ENCODE measurements around the gene PRAC1. TPM values are rescaled to one million over a fixed set of nuclear protein-coding genes. Genes with fewer than 3 reads are reported as not detected.

The PRAC1 gene
- total RNA-seq, 1 experiment from 2014 or later: not detected

GRCh38 chr17:48727415-48728175 is 5.3 kb upstream of the PRAC1 start:
- no peak overlapping the region for H3K27ac Mint-ChIP-seq
- no peak overlapping the region for H2BK12ac ChIP-seq (ENCODE audit: insufficient read length, low read depth, low read length)
- no peak overlapping the region for H4K5ac ChIP-seq (ENCODE audit: insufficient read length, low read depth, low read length)
- H3K23ac ChIP-seq (ENCODE audit: insufficient read length, low read depth, low read length): no peak overlapping the region
- H3K18ac ChIP-seq (ENCODE audit: insufficient read length, low read depth, low read length): no peak overlapping the region
- peaks cover 100% of the 10 kb centered on the region for H3K27me3 Mint-ChIP-seq (ENCODE audit: low read depth)
- DNase-seq: no peak
- H2BK15ac ChIP-seq (ENCODE audit: low read depth, low read length): no peak overlapping the region
- no peak overlapping the region for H3K14ac ChIP-seq (ENCODE audit: insufficient read depth, low read length)
- no peak overlapping the region for H2AFZ ChIP-seq (ENCODE audit: low read length)
- no CpG with 5 or more reads among the region's 9 CpGs for WGBS (ENCODE audit: extremely low coverage, insufficient read length, low lambda C conversion rate)
- H2BK120ac ChIP-seq (ENCODE audit: low read depth, low read length, poor library complexity, severe bottlenecking): no peak overlapping the region
- H2AK5ac ChIP-seq (ENCODE audit: insufficient read length, low read length): no peak overlapping the region
- H3K27me3 ChIP-seq (ENCODE audit: insufficient read depth, low read length): peaks cover 99% of the 10 kb centered on the region
- H2BK5ac ChIP-seq (ENCODE audit: insufficient read length, low read length): no peak overlapping the region
- H3K4me1 Mint-ChIP-seq: peaks cover 14 to 28% of the 10 kb centered on the region in 2 experiments
- H3K27ac ChIP-seq (ENCODE audit: insufficient read length, low read depth, low read length): no peak overlapping the region
- H3K23me2 ChIP-seq (ENCODE audit: insufficient read length, low read depth, low read length, poor library complexity, severe bottlenecking): peaks cover 8% of the 10 kb centered on the region
- no peak overlapping the region for H3K4ac ChIP-seq (ENCODE audit: low read depth, low read length)
- H3K79me2 ChIP-seq (ENCODE audit: insufficient read depth, low read length): no peaks in the 10 kb centered on the region
- H3K56ac ChIP-seq (ENCODE audit: insufficient read length, low read depth, low read length): no peak overlapping the region
- H3K36me3 Mint-ChIP-seq (ENCODE audit: insufficient read depth in 1 of 3, low read depth in 3 of 3): peaks cover 0 to 2% (median 0%) of the 10 kb centered on the region in 3 experiments; a peak in 1 of 7 replicates
- no peak for TF ChIP-seq CTCF (conservative IDR thresholded peaks at IDR 0.05)
- H3K79me1 ChIP-seq (ENCODE audit: insufficient read depth, low read depth, low read length, poor library complexity, severe bottlenecking): no peaks in the 10 kb centered on the region
- H3K4me2 ChIP-seq (ENCODE audit: insufficient read depth, insufficient read length, low read length): no peak overlapping the region
- no peak overlapping the region for H3K9ac ChIP-seq (ENCODE audit: extremely low read depth, insufficient read length, low read length)
- no peak overlapping the region for H3T11ph ChIP-seq (ENCODE audit: low read length)
- no peak overlapping the region for H4K8ac ChIP-seq (replicated peaks; ENCODE audit: insufficient read length, low read depth, low read length)
- H3K4me3 Mint-ChIP-seq: 0 out of 5 replicates have a peak overlapping the region, but pooled peaks of 1 of the 2 experiments have one; percentile 7
- no peak overlapping the region for H4K91ac ChIP-seq (ENCODE audit: insufficient read length, low read depth, low read length)
- peaks cover 4 to 15% of the 10 kb centered on the region in 2 experiments; a peak in 3 of 5 replicates for H3K9me3 Mint-ChIP-seq
- peaks cover 4% of the 10 kb centered on the region for H4K20me1 ChIP-seq (ENCODE audit: control insufficient read depth, insufficient read depth, insufficient read length)
- no peaks in the 10 kb centered on the region for H3K9me3 ChIP-seq (ENCODE audit: control insufficient read depth, low read depth, low read length)
- no peaks in the 10 kb centered on the region; the same call in 1 of the 2 replicates for H3K4me1 ChIP-seq (ENCODE audit: insufficient read depth, low read length)
- H2BK20ac ChIP-seq (ENCODE audit: low read depth, low read length, poor library complexity, severe bottlenecking): no peak overlapping the region

Data from H9 (cell line).